Karpas-422 (cell line): ENCODE results near the gene PDE11A. TPM values are rescaled to one million over a fixed set of nuclear protein-coding genes. Genes with fewer than 3 reads are reported as not detected.

ENCODE experiments used
- DNase-seq: peaks from one replicate; pipeline ENCODE4 v3.0.0-alpha.2; 2015
- H2AFZ ChIP-seq: fragments of 200-600 bp; sonication (generic); 2 replicates; pipeline ENCODE4 v1.6.1; 2014; ENCODE audit warnings: antibody characterized with exemption, low read length, mixed read lengths
- H3K27ac ChIP-seq: fragments of 200-600 bp; sonication (generic); 2 replicates; pipeline ENCODE4 v1.5.1; 2014; ENCODE audit warnings: mild to moderate bottlenecking, low read length, moderate library complexity
- H3K27me3 ChIP-seq: fragments of 200-600 bp; sonication (generic); 2 replicates; pipeline ENCODE4 v1.6.1; 2014; ENCODE audit warnings: low read length, mixed read lengths
- H3K36me3 ChIP-seq: fragments of 200-600 bp; sonication (generic); 2 replicates; pipeline ENCODE4 v1.6.1; 2014; ENCODE audit warnings: low read length, mixed read lengths; ENCODE audit not compliant: insufficient read depth
- H3K4me1 ChIP-seq: fragments of 200-600 bp; sonication (generic); 2 replicates; pipeline ENCODE4 v1.6.1; 2014; ENCODE audit warnings: mild to moderate bottlenecking, low read length, mixed read lengths
- H3K4me2 ChIP-seq: fragments of 200-600 bp; sonication (generic); 2 replicates; pipeline ENCODE4 v1.6.1; 2014; ENCODE audit warnings: low read length, low read depth, mild to moderate bottlenecking; ENCODE audit not compliant: poor library complexity, severe bottlenecking
- H3K4me3 ChIP-seq: fragments of 200-600 bp; sonication (generic); 2 replicates; pipeline ENCODE4 v1.5.1; 2014; ENCODE audit warnings: mild to moderate bottlenecking, antibody characterized with exemption, low read length, mixed read lengths
- H3K79me2 ChIP-seq: fragments of 200-600 bp; sonication (generic); 2 replicates; pipeline ENCODE4 v1.6.1; 2014; ENCODE audit warnings: mild to moderate bottlenecking, low read length, mixed read lengths
- H3K9ac ChIP-seq: fragments of 200-600 bp; sonication (generic); 2 replicates; pipeline ENCODE4 v1.6.0; 2014; ENCODE audit warnings: low read length
- H3K9me2 ChIP-seq: fragments of 200-600 bp; sonication (generic), shearing (Covaris generic); replicated peaks from 2 replicates; pipeline ENCODE4 v1.6.0; 2014; ENCODE audit warnings: mild to moderate bottlenecking, low read length, moderate library complexity; ENCODE audit not compliant: insufficient read depth
- H3K9me3 ChIP-seq: fragments of 300-700, 200-600 bp; sonication (generic); 2 replicates; pipeline ENCODE4 v1.6.1; 2014; ENCODE audit warnings: low read length, mixed read lengths
- H4K20me1 ChIP-seq: fragments of 200-600 bp; sonication (generic); 2 replicates; pipeline ENCODE4 v1.6.1; 2014; ENCODE audit warnings: mild to moderate bottlenecking, antibody characterized with exemption, low read length, low read depth; ENCODE audit not compliant: insufficient read depth
- total RNA-seq: library from RNA; depleted of rRNA; stranded (reverse); fragments of >200 nt; shearing (Covaris generic); gene quantifications from 2 replicates; pipeline ENCODE4 v1.2.3, GENCODE V29; 2014; ENCODE audit warnings: low replicate concordance

PDE11A gene
- total RNA-seq, 1 experiment from 2014 or later: 0.52 TPM

GRCh38 chr2:177758591-177759371 is 313.8 kb downstream of the PDE11A start:
- Histone ChIP-seq H3K79me2 (no peaks in the 10 kb centered on the region), H2AFZ (no peak overlapping the region), H3K4me3 (no peak overlapping the region), H3K27me3 (no peaks in the 10 kb centered on the region), H4K20me1 (no peaks in the 10 kb centered on the region), H3K27ac (no peak overlapping the region), H3K36me3 (no peaks in the 10 kb centered on the region), H3K9ac (no peak overlapping the region), H3K4me2 (no peak overlapping the region), H3K9me2 (no peaks in the 10 kb centered on the region), H3K9me3 (no peaks in the 10 kb centered on the region), H3K4me1 (peaks cover 8% of the 10 kb centered on the region)
- peak; percentile 55 for DNase-seq

- Histone ChIP-seq H3K27ac (no peak overlapping the region), H3K4me1 (peaks cover 16% of the 10 kb centered on the region), H2AFZ (no peak overlapping the region), H3K9me2 (no peaks in the 10 kb centered on the region), H4K20me1 (no peaks in the 10 kb centered on the region), H3K27me3 (no peaks in the 10 kb centered on the region), H3K79me2 (no peaks in the 10 kb centered on the region), H3K9ac (no peak overlapping the region), H3K4me3 (no peak overlapping the region), H3K36me3 (no peaks in the 10 kb centered on the region), H3K4me2 (no peak overlapping the region), H3K9me3 (no peaks in the 10 kb centered on the region)
- no peak for DNase-seq
Observed at GRCh38 chr2:177756336-177756735, 316.2 kb downstream of the PDE11A start.

DNA sequence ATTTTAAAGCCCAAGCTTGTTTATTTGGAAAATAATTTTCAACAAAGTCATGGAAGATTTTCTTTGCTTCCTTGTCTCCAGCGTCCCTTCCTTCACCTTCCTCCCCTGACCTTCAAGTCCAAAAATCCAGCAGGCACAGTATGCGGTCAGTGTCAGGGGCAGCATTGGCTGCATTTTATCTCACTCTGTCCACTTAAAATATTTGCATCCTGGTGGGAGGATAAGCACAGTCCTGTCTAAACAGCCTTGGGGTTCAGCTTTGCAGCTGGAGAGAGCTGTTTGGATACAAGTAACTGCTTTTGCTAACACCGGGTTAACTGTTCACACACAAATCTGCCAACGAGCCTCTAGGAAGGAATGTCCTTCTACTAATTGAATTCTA is 318.1 kb downstream of the PDE11A start:
- Histone ChIP-seq H3K36me3 (no peaks in the 10 kb centered on the region), H3K9me3 (no peaks in the 10 kb centered on the region), H4K20me1 (no peaks in the 10 kb centered on the region), H3K4me1 (peaks cover 16% of the 10 kb centered on the region), H3K9me2 (no peaks in the 10 kb centered on the region), H2AFZ (no peak overlapping the region), H3K79me2 (no peaks in the 10 kb centered on the region), H3K4me3 (no peak overlapping the region), H3K27ac (no peak overlapping the region), H3K4me2 (peak overlapping the region; percentile 33), H3K27me3 (no peaks in the 10 kb centered on the region), H3K9ac (no peak overlapping the region)
- DNase-seq: no peak

GRCh38 chr2:177753682-177754491 is 318.7 kb downstream of the PDE11A start:
- 0 out of 2 replicates have a peak overlapping the region, but pooled peaks have one; percentile 36 for H2AFZ ChIP-seq

GRCh38 chr2:177748360-177748759 is 324.2 kb downstream of the PDE11A start:
- no peaks in the 10 kb centered on the region for H3K9me2 ChIP-seq
- H3K27me3 ChIP-seq: no peaks in the 10 kb centered on the region
- no peaks in the 10 kb centered on the region for H4K20me1 ChIP-seq
- H3K4me2 ChIP-seq: no peak overlapping the region
- H3K4me3 ChIP-seq: no peak overlapping the region
- no peaks in the 10 kb centered on the region for H3K36me3 ChIP-seq
- no peak overlapping the region for H2AFZ ChIP-seq
- no peak overlapping the region for H3K9ac ChIP-seq
- DNase-seq: no peak
- H3K4me1 ChIP-seq: peaks cover 4% of the 10 kb centered on the region
- no peaks in the 10 kb centered on the region for H3K79me2 ChIP-seq
- H3K9me3 ChIP-seq: no peaks in the 10 kb centered on the region
- H3K27ac ChIP-seq: no peak overlapping the region

More at GRCh38 chr2:177753682-177754491, 318.7 kb downstream of the PDE11A start:
- peaks cover 16% of the 10 kb centered on the region for H3K4me1 ChIP-seq
- H3K27ac ChIP-seq: no peak overlapping the region
- H3K4me3 ChIP-seq: no peak overlapping the region
- no peaks in the 10 kb centered on the region for H3K79me2 ChIP-seq
- peak; percentile 84 for DNase-seq
- no peaks in the 10 kb centered on the region for H3K27me3 ChIP-seq
- no peak overlapping the region for H3K9ac ChIP-seq
- H3K36me3 ChIP-seq: no peaks in the 10 kb centered on the region
- no peaks in the 10 kb centered on the region for H3K9me2 ChIP-seq
- H3K9me3 ChIP-seq: no peaks in the 10 kb centered on the region
- H3K4me2 ChIP-seq: peak overlapping the region; percentile 33
- H4K20me1 ChIP-seq: no peaks in the 10 kb centered on the region

DNA sequence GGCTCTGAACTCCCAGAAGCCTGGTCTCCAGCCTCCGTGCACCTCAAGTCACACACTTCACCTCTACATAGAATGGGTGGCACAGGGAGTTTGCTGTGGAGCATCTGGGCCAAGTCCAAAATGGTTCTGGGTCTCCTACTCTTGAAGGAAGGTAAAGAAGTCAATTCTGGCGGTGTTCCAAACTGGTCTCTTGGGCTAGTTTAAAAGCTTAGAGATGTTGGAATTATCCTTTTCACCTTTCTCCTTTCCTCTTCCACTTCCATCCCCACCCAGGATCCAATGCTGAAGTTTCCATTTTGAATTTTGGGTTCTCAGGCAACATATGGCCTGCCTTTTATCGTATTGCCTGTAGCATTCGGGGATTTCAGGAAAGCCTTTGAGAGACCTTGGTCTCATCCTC is 325.2 kb downstream of the PDE11A start:
- Histone ChIP-seq H3K9me3 (no peaks in the 10 kb centered on the region), H2AFZ (no peak overlapping the region), H4K20me1 (no peaks in the 10 kb centered on the region), H3K36me3 (no peaks in the 10 kb centered on the region), H3K27ac (no peak overlapping the region), H3K4me2 (no peak overlapping the region), H3K79me2 (no peaks in the 10 kb centered on the region), H3K9ac (no peak overlapping the region), H3K9me2 (no peaks in the 10 kb centered on the region), H3K4me3 (no peak overlapping the region), H3K4me1 (no peaks in the 10 kb centered on the region), H3K27me3 (no peaks in the 10 kb centered on the region)
- no peak for DNase-seq

- Histone ChIP-seq H3K9ac (no peak overlapping the region), H3K4me3 (no peak overlapping the region), H3K79me2 (no peaks in the 10 kb centered on the region), H2AFZ (no peak overlapping the region), H3K4me2 (no peak overlapping the region), H3K27me3 (no peaks in the 10 kb centered on the region), H3K36me3 (no peaks in the 10 kb centered on the region), H3K9me2 (no peaks in the 10 kb centered on the region), H3K27ac (no peak overlapping the region), H4K20me1 (no peaks in the 10 kb centered on the region), H3K9me3 (no peaks in the 10 kb centered on the region), H3K4me1 (no peaks in the 10 kb centered on the region)
- no peak for DNase-seq
Observed at GRCh38 chr2:177746358-177746757, 326.2 kb downstream of the PDE11A start.

- Histone ChIP-seq H3K9ac (no peak overlapping the region), H3K36me3 (no peaks in the 10 kb centered on the region), H3K27me3 (no peaks in the 10 kb centered on the region), H3K9me3 (no peaks in the 10 kb centered on the region), H3K4me3 (no peak overlapping the region), H3K4me1 (no peaks in the 10 kb centered on the region), H2AFZ (no peak overlapping the region), H3K9me2 (no peaks in the 10 kb centered on the region), H4K20me1 (no peaks in the 10 kb centered on the region), H3K4me2 (no peak overlapping the region), H3K27ac (no peak overlapping the region), H3K79me2 (no peaks in the 10 kb centered on the region)
- DNase-seq: no peak
Observed at GRCh38 chr2:177745531-177745930, 327.0 kb downstream of the PDE11A start.
